Stimulated activated CD4-positive, alpha-beta T cell treated with anti-CD3 and anti-CD28 coated beads, Interleukin-15, amount 100 ng/mL, for 48 hours (primary cell): ENCODE measurements around the gene MOK.

Experiments used
- DNase-seq, 2 donors: peaks; one replicate each; pipeline ENCODE4 v3.0.0-alpha.2; 2020; ENCODE audit warnings: low read depth in 2 of 2

Gene MOK

GRCh38 chr14:102205560-102205959, 99.4 kb downstream of the MOK start:
- no peak for DNase-seq

DNA sequence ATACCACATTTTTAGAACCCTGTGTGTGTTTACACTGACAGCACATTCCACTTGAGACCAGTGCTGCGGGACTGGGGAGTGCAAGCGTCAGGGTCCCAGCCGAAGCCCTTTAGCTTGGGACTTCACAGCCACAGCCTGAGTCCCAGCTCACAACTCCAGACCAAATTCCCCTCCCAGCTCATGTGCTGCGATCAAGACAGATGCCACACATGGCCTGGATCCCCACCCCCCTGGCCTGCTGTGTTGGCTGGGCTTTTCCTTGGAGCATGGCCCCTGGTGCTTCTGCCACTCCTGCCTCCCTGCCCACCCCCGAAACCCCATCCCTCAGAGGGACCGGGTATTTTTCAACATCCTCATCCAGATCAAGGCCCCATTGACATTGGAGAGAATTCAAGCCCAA, 101.6 kb downstream of the MOK start:
- no peak for DNase-seq

DNA sequence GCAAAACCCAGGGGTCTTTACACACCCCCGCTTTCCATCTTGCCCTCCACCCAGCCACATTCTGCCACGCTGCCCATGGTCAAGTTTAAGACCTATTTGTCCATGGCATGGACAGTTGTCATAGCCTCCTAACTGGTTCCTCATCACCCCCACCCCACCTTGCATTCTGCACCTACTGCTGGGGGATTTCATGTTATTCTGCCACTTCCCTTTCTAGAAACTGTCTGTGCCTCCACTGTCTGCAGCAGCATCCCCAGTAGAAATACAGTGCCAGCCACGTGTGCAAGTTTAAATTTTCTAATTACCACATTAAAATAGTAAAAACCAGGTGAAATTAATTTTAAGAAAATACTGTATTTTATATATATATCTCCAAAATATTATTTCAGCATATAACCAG, 102.0 kb downstream of the MOK start:
- no peak for DNase-seq

DNA sequence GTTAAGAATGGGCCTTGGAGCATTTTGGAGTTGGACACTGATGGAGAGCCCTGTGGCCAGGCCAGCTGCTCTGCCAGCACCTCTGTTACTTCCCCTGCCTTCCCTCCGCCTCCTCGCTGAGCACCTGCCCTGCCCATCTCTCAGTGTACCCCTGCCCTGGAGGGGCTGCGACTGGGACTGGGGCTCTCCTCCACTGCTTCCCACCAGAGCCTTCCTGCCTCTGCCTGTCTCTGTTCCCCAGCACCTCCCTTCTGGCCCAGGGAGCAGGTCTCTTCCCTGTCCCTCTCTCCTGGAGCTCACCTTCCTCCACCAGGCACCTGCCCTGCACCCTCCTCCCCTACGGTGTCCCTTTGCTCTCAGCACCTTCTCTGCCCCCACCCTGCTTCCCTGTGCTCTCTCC, 103.2 kb downstream of the MOK start:
- no peak for DNase-seq

DNA sequence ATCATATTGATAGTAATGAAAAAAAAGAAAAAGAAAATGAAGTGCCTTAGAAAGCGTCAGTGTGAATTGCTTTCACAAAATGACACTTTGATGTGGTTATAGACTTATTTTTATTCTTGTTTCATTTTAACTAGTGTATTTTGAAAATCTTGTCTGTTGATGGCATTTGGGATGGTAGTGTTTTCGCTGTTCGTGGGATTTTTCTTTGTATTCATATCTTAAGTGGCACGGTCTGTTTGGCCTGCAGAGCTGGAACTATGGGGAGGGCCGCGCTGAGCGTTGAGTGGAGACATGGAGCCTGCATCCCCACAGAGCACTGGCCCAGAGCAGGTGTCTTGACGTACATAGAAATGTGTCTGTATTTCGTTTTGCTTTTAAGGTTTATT, 103.6 kb downstream of the MOK start:
- DNase-seq, result no peak

GRCh38 chr14:102200690-102201352, 104.1 kb downstream of the MOK start:
- DNase-seq, result no peak

DNA sequence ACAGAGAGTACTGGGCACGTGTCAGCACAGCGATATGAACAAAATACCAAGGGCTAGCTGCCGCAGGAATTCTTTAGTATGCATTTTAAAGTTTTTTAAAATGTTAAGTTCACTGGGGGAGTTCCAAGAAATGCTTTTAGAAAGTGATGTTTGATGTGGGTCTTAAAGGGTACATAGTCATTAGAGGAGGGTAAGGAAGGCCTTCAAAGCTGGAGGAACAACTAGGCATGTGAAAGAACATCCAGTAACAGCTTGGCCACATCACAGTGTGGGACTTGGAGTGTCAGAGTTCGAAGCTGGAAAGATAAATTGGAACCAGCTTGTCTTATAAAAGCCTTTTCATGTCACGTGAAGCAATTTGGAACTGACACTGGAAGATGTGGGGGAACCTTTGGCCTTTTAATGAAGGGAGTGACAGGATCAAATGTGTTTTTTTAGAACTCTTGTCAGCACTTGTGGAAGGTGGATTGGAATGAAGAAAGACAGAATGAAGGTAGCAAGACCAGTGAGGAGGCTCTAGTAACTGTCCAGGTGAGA, 107.6 kb downstream of the MOK start:
- DNase-seq, result no peak

DNA sequence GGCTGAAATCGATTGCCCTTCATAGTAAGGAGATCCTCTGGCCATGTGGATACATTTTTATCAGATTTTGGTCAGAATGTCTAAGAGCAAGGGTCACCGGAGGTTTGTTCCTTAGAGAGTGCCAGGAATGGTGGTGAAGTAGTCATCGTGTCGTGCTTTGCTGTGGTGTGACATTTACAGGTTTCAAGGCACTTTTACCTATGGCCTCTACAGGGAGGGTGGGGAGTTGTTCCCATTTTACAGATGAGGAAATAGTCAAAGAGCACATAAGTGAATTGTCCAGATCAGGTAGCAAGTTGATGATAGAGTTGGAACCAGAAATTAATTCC, 108.1 kb downstream of the MOK start:
- DNase-seq, result no peak

DNA sequence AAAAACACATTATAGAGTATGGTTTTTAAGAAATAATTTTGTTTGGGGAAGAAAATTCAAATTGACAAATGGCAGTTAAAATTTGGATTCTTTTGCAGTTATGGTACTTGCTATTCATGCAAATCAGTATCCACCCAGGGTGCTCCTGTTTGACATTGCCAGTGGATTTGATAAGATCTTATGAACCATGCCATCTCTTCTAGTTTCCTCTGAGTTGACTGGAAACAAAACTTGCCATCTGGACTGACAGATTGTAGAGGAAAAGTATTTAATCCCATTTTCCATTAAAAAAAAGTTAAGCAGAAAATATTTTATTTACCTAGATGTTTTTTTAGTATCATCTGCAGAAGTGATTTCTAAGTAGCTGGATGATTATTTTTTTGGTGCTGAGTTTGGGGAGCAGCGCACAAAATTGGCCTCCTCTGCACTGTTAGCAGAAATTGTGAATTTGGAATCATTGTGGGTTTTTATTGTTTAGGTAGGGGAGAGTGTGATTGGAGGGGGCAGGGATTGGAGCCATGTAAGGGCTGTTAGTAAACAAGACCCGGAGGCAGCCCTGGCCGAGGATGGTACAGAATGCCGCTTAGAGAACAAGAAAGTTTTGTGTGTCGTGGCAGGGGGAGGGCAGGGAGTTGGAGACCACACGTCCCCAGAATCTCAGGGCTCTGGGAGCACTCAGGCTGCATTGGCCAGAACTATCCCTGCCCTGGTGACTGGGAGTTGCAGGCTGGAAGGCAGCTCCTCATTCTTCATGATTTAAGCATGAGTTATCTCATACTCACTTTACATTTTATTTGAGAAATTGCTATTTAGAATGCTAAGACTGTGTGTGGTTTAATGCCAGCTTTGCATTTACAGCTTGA, 108.7 kb downstream of the MOK start:
- DNase-seq, result no peak

GRCh38 chr14:102195446-102195845, 109.5 kb downstream of the MOK start:
- no peak for DNase-seq

DNA sequence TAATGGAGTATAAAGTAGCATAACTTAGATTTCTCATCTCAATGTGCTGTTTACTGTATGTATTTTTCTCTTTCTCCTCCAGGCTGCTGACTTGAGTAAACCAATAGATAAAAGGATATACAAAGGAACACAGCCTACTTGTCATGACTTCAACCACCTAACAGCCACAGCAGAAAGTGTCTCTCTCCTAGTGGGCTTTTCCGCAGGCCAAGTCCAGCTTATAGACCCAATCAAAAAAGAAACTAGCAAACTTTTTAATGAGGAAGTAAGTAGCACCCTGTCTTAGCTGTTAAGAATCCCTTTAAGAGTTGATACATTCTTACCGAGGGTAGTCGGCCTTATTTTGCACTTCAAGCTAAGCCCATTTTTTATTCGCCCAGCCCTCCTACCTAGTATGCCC, 110.1 kb downstream of the MOK start:
- DNase-seq, result no peak

- no peak for DNase-seq
Observed at GRCh38 chr14:102192840-102193502, 112.0 kb downstream of the MOK start.

GRCh38 chr14:102189874-102190273, 115.1 kb downstream of the MOK start:
- DNase-seq, result no peak

DNA sequence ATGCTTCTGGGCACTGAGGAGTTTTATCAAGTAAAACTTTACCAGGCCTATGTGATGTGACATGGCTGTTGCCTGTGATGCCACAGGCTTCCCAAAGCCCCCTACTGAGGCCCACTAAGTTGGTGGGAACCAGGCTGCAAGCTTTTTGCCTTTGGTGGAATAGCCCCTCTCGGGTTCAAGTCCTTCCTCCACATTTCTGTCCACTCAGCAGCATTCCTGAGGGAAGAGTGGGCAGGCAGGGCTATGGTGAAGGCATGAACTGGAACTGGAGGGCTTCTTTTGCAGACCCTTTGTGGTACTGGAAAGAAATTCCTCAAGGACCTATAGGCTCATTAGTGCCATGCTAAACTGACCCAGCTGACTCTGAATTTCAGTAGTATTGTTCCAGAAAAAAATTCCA, 116.8 kb downstream of the MOK start:
- no peak for DNase-seq

- DNase-seq, result no peak
Observed at GRCh38 chr14:102187568-102188001, 117.4 kb downstream of the MOK start.

- DNase-seq, result no peak
Observed at GRCh38 chr14:102187044-102187443, 117.9 kb downstream of the MOK start.

GRCh38 chr14:102185360-102185759, 119.6 kb downstream of the MOK start:
- DNase-seq, result no peak

DNA sequence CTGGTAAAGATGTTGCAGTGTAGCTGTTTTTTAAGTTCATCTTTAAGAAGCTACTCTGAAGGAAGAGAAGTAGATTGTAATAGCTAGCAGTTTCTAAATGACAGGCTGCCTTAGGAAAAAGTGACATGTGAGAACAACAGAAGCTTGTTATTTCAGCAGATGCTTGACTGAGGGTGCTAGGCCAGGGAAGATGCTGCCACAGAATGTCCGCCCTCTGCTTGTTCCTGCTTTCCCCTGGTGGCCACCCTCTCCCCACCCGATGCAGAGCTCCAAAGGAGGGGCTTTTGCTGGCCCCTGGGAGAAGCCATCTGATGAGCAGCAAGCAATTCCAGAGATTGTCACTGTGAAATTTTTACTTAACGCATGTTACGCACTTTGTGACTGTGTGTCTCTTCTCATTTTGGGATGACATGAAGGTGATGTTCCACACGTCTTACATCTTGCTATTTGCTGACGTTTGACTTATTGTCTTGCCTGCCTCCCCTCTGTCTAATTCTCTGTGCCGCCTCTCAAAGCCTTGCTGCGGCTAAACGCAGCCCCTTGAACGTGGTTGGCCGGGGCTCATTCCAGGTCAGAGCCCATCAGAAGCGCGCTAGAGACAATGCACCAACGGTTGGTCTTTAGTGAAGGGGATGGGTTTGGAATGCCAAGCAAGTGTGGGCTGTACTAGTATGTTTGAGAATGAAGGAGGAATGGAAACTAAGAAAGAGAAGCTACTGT, 120.5 kb downstream of the MOK start:
- no peak for DNase-seq

GRCh38 chr14:102183886-102184285, 121.1 kb downstream of the MOK start:
- no peak for DNase-seq

GRCh38 chr14:102182936-102183619, 121.9 kb downstream of the MOK start:
- DNase-seq, result no peak

DNA sequence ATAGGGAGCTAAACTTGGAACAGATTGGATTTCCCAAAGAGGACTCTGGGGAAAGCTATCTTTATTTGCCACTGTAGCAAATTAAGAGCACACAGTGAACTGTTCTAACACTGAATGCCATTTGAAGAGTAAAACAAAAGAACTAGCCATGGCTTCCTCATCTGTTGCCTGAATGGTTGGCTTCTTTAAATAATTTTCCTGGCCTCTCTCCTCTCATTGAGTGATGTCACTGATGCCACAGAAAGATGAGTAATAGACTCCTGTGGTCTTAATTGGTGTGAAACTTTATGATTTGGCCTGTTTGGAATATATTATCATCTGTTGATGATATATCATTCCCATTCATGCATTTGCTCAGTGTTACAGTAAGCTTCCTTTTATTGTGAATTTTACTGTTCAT, 122.8 kb downstream of the MOK start:
- no peak for DNase-seq
